Thyroid gland (tissue), 4 donors: ENCODE measurements around the gene CRPPA. TPM values are rescaled to one million over a fixed set of nuclear protein-coding genes. Genes with fewer than 3 reads are reported as not detected.
"Not testable (repeated sequence)": the region's sequence is repeated elsewhere in the genome, so short reads cannot be mapped to it uniquely, and the experiment has no call there.

Source experiments
- DNase-seq, 2 donors: peaks; one replicate each; pipeline ENCODE4 v3.0.0-alpha.2; 2019
- H3K27ac ChIP-seq, 3 donors: fragments of 200-600 bp; sonication (generic); 1 replicate in 2 of 3; 2 replicates in 1 of 3; pipeline ENCODE4 v1.5.1; 2016 to 2019; ENCODE audit warnings: mild to moderate bottlenecking in 1 of 3, moderate library complexity in 1 of 3
- H3K27me3 ChIP-seq: fragments of 200-600 bp; sonication (generic); one replicate; pipeline ENCODE4 v1.5.1; 2019
- H3K36me3 ChIP-seq, 2 donors: fragments of 200-600 bp; sonication (generic); one replicate each; pipeline ENCODE4 v1.5.1; 2016 to 2019
- H3K4me1 ChIP-seq, 2 donors: fragments of 200-600 bp; sonication (generic); one replicate each; pipeline ENCODE4 v1.5.1; 2017 to 2019
- H3K4me3 ChIP-seq, 3 donors: fragments of 200-600 bp; sonication (generic); replicated peaks in 1 of 3; 1 replicate in 2 of 3; 2 replicates in 1 of 3; pipeline ENCODE4 v1.5.1; 2016; ENCODE audit warnings: mild to moderate bottlenecking in 1 of 3
- H3K9me3 ChIP-seq: fragments of 200-600 bp; sonication (generic); one replicate; pipeline ENCODE4 v1.5.1; 2017
- CTCF ChIP-seq, 6 experiments: fragments of 200-600 bp in 3 of 6; fragments of 450-650 bp in 3 of 6; sonication (generic) in 3 of 6; IDR thresholded peaks; one replicate each; pipeline ENCODE4 v1.5.1; 2016 to 2019; ENCODE audit warnings: antibody characterized with exemption in 6 of 6, mild to moderate bottlenecking in 2 of 6, inconsistent platforms in 1 of 6, moderate library complexity in 1 of 6
- POLR2A ChIP-seq, 2 donors: fragments of 450-650 bp; IDR thresholded peaks; one replicate each; pipeline ENCODE4 v1.6.1; 2017; ENCODE audit warnings: antibody characterized with exemption in 2 of 2, mild to moderate bottlenecking in 2 of 2, moderate library complexity in 1 of 2
- WGBS, 2 donors: methylation state at CpG; one replicate each; pipeline ENCODE4 v1.1.5; 2017; 5-methylcytosine and 5-hydroxymethylcytosine counted together
- intact Hi-C: fragments of 100-400 bp; cut with DNase I; formaldehyde crosslinking; loops from one replicate; pipeline ENCODE4 v1.15.1; 2023
- total RNA-seq, 4 donors: library from RNA; depleted of rRNA; stranded (reverse); fragments of >200 nt; gene quantifications; one replicate each; pipeline ENCODE4 v1.2.3, GENCODE V29; 2016

Gene CRPPA
- total RNA-seq, 4 donors from 2014 or later: 1.5 to 4.0 (median 2.8) TPM

GRCh38 chr7:16447876-16448275 is 26.5 kb upstream of the CRPPA start:
- TF ChIP-seq POLR2A (IDR thresholded peaks at IDR 0.05) (no peak), CTCF (IDR thresholded peaks at IDR 0.05) (no peak)
- no peak overlapping the region for H3K4me3 ChIP-seq
- no peak overlapping the region for H3K27ac ChIP-seq
- no peaks in the 10 kb centered on the region for H3K4me1 ChIP-seq
- no peak for DNase-seq
- intact Hi-C loops: no loop called here
- H3K36me3 ChIP-seq: no peaks in the 10 kb centered on the region
- 61 to 75% methylated on average over 1 of the region's 1 CpG for WGBS, 2 donors
- no peaks in the 10 kb centered on the region for H3K27me3 ChIP-seq
- no peaks in the 10 kb centered on the region for H3K9me3 ChIP-seq

- intact Hi-C loops: no loop called here
- no peaks in the 10 kb centered on the region for H3K27me3 ChIP-seq
- no peaks in the 10 kb centered on the region for H3K36me3 ChIP-seq
- TF ChIP-seq CTCF (IDR thresholded peaks at IDR 0.05) (no peak), POLR2A (IDR thresholded peaks at IDR 0.05) (no peak)
- H3K9me3 ChIP-seq: no peaks in the 10 kb centered on the region
- WGBS, 2 donors: 97 to 98% methylated on average over 1 of the region's 1 CpG
- DNase-seq: no peak
- H3K4me1 ChIP-seq: no peaks in the 10 kb centered on the region
- H3K27ac ChIP-seq: no peak overlapping the region
- no peak overlapping the region for H3K4me3 ChIP-seq
These were observed 25.2 kb upstream of the CRPPA start for GRCh38 chr7:16446508-16446907.

DNA sequence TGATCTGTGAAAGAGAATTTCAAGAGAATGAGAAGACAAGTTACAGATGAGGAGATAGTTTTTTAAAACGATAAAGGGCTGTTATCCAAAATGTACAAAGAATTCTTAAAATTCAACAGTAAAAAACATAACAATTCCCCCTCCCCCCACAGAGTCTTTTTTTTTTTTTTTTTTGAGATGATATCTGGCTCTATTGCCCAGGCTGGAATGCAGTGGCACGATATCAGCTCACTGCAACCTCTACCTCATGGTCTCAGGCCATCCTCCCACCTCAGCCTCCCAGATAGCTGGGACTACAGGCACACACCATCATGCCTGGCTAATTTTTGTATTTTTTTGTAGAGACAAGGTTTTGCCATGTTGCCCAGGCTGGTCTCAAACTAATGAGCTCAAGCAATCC is 22.5 kb upstream of the CRPPA start:
- H3K36me3 ChIP-seq, intact Hi-C loops, H3K27me3 ChIP-seq, H3K27ac ChIP-seq, DNase-seq, H3K9me3 ChIP-seq, H3K4me1 ChIP-seq, H3K4me3 ChIP-seq: not testable (repeated sequence)
- 87 to 90% methylated on average over 2 of the region's 2 CpGs for WGBS, 2 donors

- Histone ChIP-seq H3K4me3 (no peak overlapping the region), H3K27ac (no peak overlapping the region), H3K9me3 (no peaks in the 10 kb centered on the region), H3K36me3 (no peaks in the 10 kb centered on the region), H3K4me1 (no peaks in the 10 kb centered on the region), H3K27me3 (no peaks in the 10 kb centered on the region)
- DNase-seq: no peak
- intact Hi-C loops: no loop called here
- TF ChIP-seq POLR2A (IDR thresholded peaks at IDR 0.05) (no peak), CTCF (IDR thresholded peaks at IDR 0.05) (no peak)
These were observed 17.6 kb upstream of the CRPPA start for GRCh38 chr7:16438988-16439387.

DNA sequence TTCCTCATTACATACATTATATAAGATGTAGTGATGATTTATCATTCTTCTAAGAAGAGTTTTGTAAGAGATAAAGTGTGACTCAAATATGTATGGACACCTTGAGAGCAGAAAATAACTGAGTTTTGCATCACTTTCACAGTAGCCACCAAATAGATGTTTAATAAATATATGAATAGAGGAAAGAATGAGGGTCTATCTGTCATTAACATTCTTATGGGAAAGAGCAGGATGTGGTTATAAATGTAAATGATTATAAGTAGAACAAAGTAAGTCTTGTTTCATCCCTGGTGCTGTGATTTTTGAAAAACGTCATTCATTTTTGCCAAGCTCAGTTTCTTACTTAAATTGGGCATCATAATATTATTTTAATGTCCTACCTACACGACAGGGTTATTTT is 15.0 kb upstream of the CRPPA start:
- H3K27me3 ChIP-seq: no peaks in the 10 kb centered on the region
- no peak for TF ChIP-seq CTCF (IDR thresholded peaks at IDR 0.05)
- TF ChIP-seq POLR2A (IDR thresholded peaks at IDR 0.05): no peak
- no peaks in the 10 kb centered on the region for H3K36me3 ChIP-seq
- H3K27ac ChIP-seq: no peak overlapping the region
- 83 to 86% methylated on average over 2 of the region's 2 CpGs for WGBS, 2 donors
- H3K4me3 ChIP-seq: no peak overlapping the region
- no peaks in the 10 kb centered on the region for H3K4me1 ChIP-seq
- no peaks in the 10 kb centered on the region for H3K9me3 ChIP-seq
- intact Hi-C loops: no loop called here
- no peak for DNase-seq

- Histone ChIP-seq H3K4me3 (no peak overlapping the region), H3K36me3 (no peaks in the 10 kb centered on the region), H3K27me3 (no peaks in the 10 kb centered on the region), H3K9me3 (no peaks in the 10 kb centered on the region), H3K27ac (no peak overlapping the region), H3K4me1 (no peaks in the 10 kb centered on the region)
- no peak for DNase-seq
- TF ChIP-seq POLR2A (IDR thresholded peaks at IDR 0.05): no peak
- TF ChIP-seq CTCF (IDR thresholded peaks at IDR 0.05): no peak
- 72 to 88% methylated on average over 2 of the region's 2 CpGs for WGBS, 2 donors
- intact Hi-C loops: no loop called here
These were observed 12.3 kb upstream of the CRPPA start for GRCh38 chr7:16433568-16434122.
